GM18498 (cell line): Measurements from ENCODE around the gene ATG4A.

ENCODE experiments used
- ATAC-seq: cut with Tn5 transposase; IDR thresholded peaks from one replicate; pipeline ENCODE4 v1.9.1; 2021; ENCODE audit warnings: mild to moderate bottlenecking, moderate library complexity; ENCODE audit not compliant: unreplicated experiment

Gene ATG4A

GRCh38 chrX:108167211-108167872, 75.8 kb downstream of the ATG4A start:
- ATAC-seq, result no peak

- no peak for ATAC-seq
Measured at GRCh38 chrX:108168961-108169740, 77.6 kb downstream of the ATG4A start.

- ATAC-seq, result no peak
Measured at GRCh38 chrX:108169768-108170167, 78.2 kb downstream of the ATG4A start.

- no peak for ATAC-seq
Measured at GRCh38 chrX:108171671-108172070, 80.1 kb downstream of the ATG4A start.

GRCh38 chrX:108173874-108174273, 82.3 kb downstream of the ATG4A start:
- no peak for ATAC-seq

- no peak for ATAC-seq
Measured at GRCh38 chrX:108177351-108178142, 86.0 kb downstream of the ATG4A start.

- no peak for ATAC-seq
Measured at GRCh38 chrX:108178143-108178498, 86.5 kb downstream of the ATG4A start.

GRCh38 chrX:108186811-108187210, 95.2 kb downstream of the ATG4A start:
- no peak for ATAC-seq

- ATAC-seq, result no peak
Measured at GRCh38 chrX:108198420-108198819, 106.8 kb downstream of the ATG4A start.

GRCh38 chrX:108199041-108199440, 107.5 kb downstream of the ATG4A start:
- no peak for ATAC-seq

GRCh38 chrX:108199691-108200090, 108.1 kb downstream of the ATG4A start:
- no peak for ATAC-seq

- no peak for ATAC-seq
Measured at GRCh38 chrX:108203540-108203939, 112.0 kb downstream of the ATG4A start.
